ENCODE data around the gene PUM1.

PUM1 gene

DNA sequence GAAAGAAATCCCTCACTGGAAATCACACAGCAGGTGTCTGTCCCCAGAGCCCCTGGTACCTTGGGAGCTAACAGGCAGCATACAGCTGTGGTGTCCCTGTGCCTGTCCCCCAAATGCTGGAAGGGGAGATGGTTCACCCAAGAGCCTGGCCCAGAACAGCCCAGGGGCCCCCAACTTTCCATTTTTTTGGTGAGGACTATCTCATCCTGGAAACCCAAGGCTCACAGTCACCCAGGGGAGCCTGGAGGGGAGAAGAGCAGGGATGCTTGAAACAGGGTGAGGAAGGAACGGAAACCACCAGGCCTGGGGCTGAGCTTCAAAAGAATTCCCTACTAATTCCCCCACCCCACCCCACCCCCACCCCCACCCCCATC is 160.6 kb downstream of the PUM1 start:
- TF ChIP-seq, protein P1, sequence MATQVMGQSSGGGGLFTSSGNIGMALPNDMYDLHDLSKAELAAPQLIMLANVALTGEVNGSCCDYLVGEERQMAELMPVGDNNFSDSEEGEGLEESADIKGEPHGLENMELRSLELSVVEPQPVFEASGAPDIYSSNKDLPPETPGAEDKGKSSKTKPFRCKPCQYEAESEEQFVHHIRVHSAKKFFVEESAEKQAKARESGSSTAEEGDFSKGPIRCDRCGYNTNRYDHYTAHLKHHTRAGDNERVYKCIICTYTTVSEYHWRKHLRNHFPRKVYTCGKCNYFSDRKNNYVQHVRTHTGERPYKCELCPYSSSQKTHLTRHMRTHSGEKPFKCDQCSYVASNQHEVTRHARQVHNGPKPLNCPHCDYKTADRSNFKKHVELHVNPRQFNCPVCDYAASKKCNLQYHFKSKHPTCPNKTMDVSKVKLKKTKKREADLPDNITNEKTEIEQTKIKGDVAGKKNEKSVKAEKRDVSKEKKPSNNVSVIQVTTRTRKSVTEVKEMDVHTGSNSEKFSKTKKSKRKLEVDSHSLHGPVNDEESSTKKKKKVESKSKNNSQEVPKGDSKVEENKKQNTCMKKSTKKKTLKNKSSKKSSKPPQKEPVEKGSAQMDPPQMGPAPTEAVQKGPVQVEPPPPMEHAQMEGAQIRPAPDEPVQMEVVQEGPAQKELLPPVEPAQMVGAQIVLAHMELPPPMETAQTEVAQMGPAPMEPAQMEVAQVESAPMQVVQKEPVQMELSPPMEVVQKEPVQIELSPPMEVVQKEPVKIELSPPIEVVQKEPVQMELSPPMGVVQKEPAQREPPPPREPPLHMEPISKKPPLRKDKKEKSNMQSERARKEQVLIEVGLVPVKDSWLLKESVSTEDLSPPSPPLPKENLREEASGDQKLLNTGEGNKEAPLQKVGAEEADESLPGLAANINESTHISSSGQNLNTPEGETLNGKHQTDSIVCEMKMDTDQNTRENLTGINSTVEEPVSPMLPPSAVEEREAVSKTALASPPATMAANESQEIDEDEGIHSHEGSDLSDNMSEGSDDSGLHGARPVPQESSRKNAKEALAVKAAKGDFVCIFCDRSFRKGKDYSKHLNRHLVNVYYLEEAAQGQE (IDR thresholded peaks at IDR 0.05; ENCODE audit: insufficient read depth in 1 of 2, low read depth in 2 of 2, low read length in 2 of 2), result no peak
- no peak for TF ChIP-seq FOXP2 (optimal IDR thresholded peaks at IDR 0.05; ENCODE audit: borderline replicate concordance, extremely low read depth, extremely low read length, insufficient read depth)

DNA sequence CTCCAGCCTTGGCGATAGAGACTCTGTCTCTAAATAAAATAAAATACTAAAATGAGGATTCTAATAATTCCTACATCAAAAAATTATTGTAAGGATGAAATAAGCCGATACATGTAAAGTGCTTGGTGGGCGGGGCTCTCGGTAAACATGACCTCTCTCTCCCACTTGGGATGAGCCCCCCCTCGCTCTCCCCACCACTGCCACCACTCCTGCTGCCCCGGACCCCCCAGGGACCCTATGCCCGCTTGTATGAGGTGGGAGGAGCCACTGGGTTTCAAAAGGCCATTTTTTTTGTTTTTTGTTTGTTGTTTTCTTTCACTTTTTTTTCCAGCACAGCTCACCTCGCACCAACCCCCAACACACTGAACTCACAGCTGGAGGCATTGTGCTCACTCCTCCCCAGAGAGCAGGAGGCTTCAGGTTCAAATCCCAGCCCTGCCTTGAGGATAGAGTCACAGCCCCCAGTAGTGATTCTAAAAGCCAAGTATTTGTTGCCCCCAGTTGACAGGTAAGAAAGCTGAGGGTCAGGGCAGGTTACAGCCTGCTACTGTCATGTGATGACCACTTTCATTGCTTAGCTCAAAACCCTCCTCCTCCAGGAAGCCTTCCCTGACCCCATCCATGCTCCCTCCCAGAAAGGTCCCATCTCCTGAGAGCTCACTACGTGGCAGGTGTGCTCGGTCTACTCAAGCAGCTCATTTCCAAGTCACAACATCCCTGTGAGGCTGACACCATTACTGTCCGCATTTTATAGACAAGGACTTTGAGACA is 161.1 kb downstream of the PUM1 start:
- TF ChIP-seq, protein P1 (IDR thresholded peaks at IDR 0.05; ENCODE audit: insufficient read depth in 1 of 2, low read depth in 2 of 2, low read length in 2 of 2), result no peak
- TF ChIP-seq FOXP2 (optimal IDR thresholded peaks at IDR 0.05; ENCODE audit: borderline replicate concordance, extremely low read depth, extremely low read length, insufficient read depth) (no peak), TAF1 (IDR thresholded peaks at IDR 0.05; ENCODE audit: borderline replicate concordance, insufficient read depth, low read length) (no peak)

DNA sequence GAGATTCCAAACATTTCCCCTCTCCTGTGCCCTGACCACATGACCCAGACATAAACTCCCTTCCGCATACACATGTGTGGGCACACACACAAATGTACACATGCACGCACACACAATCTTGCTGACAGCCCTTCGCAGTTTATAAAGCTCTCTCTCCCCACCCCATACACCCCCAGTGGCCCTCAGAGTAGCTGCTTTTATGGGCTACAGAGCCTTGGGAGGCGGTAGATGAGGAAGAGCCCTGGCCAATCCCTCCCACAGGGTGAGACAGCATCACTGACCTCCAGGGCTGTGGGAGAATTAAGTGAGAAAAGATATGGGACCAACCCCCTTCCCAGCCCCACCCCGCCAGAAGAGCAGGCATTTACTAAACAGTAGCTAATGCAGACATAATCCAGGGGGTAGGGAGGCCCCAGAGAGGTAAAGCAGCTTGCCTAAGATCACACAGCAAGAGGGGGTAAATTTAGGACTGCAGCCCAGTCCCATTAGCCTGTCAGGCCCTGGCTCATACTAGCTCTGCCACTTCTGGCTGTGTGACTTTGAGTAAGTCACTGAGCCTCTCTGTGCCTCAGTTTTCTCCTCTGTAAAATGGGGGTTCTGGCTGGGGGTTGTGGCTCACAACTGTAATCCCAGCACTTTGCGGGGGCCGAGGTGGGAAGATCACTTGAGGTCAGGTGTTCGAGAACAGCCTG is 162.0 kb downstream of the PUM1 start:
- TF ChIP-seq POLR2AphosphoS5 (IDR thresholded peaks at IDR 0.05; ENCODE audit: low read depth, low read length) (no peak), SIN3A (IDR thresholded peaks at IDR 0.05; ENCODE audit: borderline replicate concordance, insufficient read depth, low read length) (no peak), FOXP2 (optimal IDR thresholded peaks at IDR 0.05; ENCODE audit: borderline replicate concordance, extremely low read depth, extremely low read length, insufficient read depth) (no peak)
- TF ChIP-seq, protein P1 (IDR thresholded peaks at IDR 0.05; ENCODE audit: insufficient read depth in 1 of 2, low read depth in 2 of 2, low read length in 2 of 2), result no peak

DNA sequence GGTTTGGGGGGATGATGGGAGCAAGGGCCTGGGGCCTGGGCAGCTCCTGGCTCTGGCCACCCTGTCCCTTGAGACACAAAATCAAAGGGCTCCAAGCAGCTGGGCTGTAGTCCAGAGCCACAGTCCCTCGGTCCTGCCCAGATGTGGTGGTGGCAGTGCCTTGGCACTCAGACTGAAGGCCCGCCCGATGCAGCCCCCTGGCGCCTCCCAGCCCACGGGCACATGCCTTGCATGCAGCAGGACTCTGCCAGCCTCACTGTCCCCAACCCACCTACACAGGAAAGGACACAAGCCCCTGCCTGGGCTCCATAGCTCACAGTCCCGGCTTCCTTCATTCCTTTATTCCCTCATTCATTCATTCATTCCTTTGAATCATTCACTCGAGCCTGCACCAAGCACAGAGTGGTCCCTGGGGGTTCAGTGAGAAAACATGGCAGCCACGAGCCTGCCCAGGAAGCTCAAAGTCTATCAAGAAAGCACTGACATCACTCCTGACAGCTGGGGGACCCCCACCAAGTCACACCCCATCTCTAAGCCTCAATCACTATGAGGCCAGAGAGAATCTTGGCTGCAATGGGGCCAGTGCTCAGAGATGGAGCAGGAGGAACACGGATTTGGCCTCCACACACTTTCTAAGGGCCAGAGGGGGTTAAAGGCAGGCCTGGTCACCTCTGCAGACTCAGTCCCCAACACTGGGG is 162.8 kb downstream of the PUM1 start:
- TF ChIP-seq FOXP2 (optimal IDR thresholded peaks at IDR 0.05; ENCODE audit: borderline replicate concordance, extremely low read depth, extremely low read length, insufficient read depth) (no peak), SIN3A (IDR thresholded peaks at IDR 0.05; ENCODE audit: borderline replicate concordance, insufficient read depth, low read length) (no peak), POLR2AphosphoS5 (IDR thresholded peaks at IDR 0.05; ENCODE audit: low read depth, low read length) (no peak), TAF1 (IDR thresholded peaks at IDR 0.05; ENCODE audit: borderline replicate concordance, insufficient read depth, low read length) (no peak)
- TF ChIP-seq, protein P1 (IDR thresholded peaks at IDR 0.05; ENCODE audit: insufficient read depth in 1 of 2, low read depth in 2 of 2, low read length in 2 of 2), result no peak

Measured in PFSK-1 (cell line).